ENCODE results near the gene DENND2A.
"Not testable (repeated sequence)": the region's sequence is repeated elsewhere in the genome, so short reads cannot be mapped to it uniquely, and the experiment has no call there.

Gene DENND2A

GRCh38 chr7:140674899-140675701 lies 34.5 kb upstream of the DENND2A start:
- peak; percentile 88 for DNase-seq
- in situ Hi-C loops (cut with HindIII; ENCODE audit: low pct_ligation_motif_present, low pct_unique_long_range_greater_than_20kb, low sequenced_read_pairs), result no loop called here

DNA sequence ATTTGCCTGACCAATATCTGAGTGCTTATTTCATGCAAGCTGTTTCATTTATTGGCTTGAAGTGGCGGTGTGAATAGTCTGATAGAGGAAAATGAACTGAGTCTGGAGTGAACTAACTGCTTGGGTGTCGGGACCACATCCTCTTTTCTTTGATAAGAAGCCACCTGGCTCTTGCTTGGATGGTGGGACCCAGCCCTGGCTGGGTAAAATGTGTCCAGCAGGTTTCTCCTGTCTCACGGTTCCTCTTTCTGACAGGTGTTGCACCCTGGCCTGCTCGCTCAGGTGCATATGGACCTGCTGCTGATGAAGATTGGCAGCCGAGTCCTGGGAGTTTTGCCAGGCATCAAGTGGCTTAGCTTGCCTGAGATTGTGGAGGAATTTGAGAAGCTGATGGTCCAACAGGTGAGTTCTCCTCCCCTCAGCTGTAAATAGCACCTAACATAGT lies 33.8 kb upstream of the DENND2A start:
- in situ Hi-C loops (cut with HindIII; ENCODE audit: low pct_ligation_motif_present, low pct_unique_long_range_greater_than_20kb, low sequenced_read_pairs), result no loop called here

GRCh38 chr7:140673774-140674155 lies 33.2 kb upstream of the DENND2A start:
- in situ Hi-C loops (cut with HindIII; ENCODE audit: low pct_ligation_motif_present, low pct_unique_long_range_greater_than_20kb, low sequenced_read_pairs), result no loop called here
- no peak for DNase-seq

More for the DNA sequence above, 33.8 kb upstream of the DENND2A start:
- DNase-seq, result no peak

DNA sequence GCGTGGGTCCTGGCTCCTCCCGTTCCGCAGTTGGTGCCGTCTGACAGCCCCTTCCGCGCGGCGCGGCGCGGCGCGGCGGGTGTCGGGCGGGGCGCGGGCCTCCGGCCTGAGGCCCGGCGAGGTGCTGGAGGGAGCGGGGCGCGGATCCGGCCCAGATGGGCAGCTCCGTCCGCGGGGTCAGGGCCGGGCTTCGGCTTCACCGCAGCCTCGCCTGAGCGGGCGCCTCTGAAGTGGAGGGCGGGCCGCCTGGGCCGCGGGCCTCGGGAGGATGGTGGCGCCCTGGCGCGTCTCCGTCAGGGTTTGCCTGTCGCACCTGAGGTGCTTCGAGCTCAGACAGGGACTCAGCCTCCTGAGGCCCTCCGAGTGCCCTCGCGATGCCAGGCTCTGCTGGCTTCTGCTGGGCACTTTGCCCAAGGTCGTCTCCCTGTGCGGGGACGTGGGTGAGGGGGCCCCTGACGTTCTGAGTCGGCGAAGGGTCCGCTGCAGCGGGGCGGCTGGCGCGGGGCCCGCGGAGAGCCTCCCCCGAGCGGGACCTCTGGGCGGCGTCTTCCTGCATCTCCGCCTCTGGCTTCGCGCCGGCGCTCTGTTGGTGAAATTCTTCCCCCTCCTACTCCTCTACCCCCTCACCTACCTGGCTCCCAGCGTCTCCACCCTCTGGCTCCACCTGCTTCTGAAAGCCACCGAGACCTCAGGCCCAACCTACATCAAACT lies 32.6 kb upstream of the DENND2A start:
- in situ Hi-C loops (cut with HindIII; ENCODE audit: low pct_ligation_motif_present, low pct_unique_long_range_greater_than_20kb, low sequenced_read_pairs), result no loop called here
- DNase-seq, result peak; percentile 52

- DNase-seq, result peak; percentile 54
- in situ Hi-C loops (cut with HindIII; ENCODE audit: low pct_ligation_motif_present, low pct_unique_long_range_greater_than_20kb, low sequenced_read_pairs), result no loop called here
These were observed 31.9 kb upstream of the DENND2A start, which contains the start of gene ADCK2 for GRCh38 chr7:140672382-140673062. Gene ADCK2 (plus strand): TSS chr7:140672945. CDS start chr7:140673331, 386 bp downstream.

DNA sequence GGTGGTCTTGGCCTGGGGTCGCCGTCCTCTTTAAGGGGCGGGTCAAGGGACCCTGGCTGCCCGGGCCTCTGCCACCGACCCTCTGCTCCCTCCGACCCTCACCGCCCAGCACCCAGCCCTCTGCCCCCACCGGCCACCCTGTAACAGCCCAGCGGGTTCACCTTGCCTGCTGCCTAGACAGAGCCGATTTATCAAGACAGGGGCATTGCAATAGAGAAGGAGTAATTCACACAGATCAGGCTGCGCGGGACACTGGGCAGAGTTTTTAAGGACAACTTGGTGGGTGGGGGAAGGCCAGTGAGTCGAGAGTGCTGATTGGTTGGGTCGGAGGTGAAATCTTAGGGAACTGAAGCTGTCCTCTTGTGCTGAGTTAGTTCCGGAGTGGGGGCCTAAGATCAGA lies 31.4 kb upstream of the DENND2A start:
- in situ Hi-C loops (cut with HindIII; ENCODE audit: low pct_ligation_motif_present, low pct_unique_long_range_greater_than_20kb, low sequenced_read_pairs), result no loop called here
- DNase-seq, result no peak

DNA sequence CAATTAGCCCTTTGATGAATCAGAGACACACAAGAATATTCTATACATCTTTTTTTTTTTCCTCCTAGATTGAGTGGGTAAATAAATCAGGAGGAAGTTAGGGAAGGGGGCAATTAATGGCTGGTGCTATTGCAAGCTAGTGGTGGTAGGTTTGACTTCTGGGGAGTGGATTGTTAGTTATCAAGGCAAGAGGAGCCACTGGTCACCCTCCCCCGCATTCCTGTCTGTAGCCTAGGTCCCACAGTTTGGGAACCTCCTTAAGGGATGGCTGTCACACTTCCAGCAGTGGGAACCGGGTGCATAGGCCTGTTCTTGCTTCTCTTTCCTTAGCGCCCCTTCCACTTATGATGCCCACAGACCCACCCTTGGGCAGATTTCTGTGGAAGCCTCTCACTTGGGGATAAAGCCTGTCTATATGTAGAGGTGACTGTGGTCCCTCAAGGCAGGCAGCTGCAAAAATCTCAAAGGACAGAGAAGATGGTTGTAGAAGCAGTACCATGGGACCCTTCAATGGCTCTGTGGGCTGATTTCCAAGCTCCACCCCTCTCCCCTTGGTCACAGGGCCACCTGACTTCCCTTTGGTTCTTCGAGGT lies 29.8 kb upstream of the DENND2A start:
- no peak for DNase-seq
- in situ Hi-C loops (cut with HindIII; ENCODE audit: low pct_ligation_motif_present, low pct_unique_long_range_greater_than_20kb, low sequenced_read_pairs), result no loop called here

DNA sequence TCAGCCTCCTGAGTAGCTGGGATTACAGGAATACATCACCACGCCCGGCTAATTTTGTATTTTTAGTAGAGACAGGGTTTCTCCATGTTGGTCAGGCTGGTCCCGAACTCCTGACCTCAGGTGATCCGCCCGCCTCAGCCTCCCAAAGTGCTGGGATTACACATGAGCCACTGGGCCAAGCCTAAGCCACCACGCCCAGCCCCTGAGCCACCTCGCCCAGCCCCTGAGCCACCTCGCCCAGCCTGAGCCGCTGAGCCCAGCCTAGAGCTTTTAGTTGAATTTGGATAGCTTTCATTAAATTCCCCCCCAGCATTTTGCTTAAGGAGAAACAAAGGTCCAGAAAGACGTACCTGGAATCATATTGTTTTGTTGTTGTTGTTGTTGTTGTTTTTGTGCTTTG lies 29.2 kb upstream of the DENND2A start:
- in situ Hi-C loops (cut with HindIII; ENCODE audit: low pct_ligation_motif_present, low pct_unique_long_range_greater_than_20kb, low sequenced_read_pairs); DNase-seq: not testable (repeated sequence)

GRCh38 chr7:140669352-140669751 lies 28.7 kb upstream of the DENND2A start:
- no peak for DNase-seq

DNA sequence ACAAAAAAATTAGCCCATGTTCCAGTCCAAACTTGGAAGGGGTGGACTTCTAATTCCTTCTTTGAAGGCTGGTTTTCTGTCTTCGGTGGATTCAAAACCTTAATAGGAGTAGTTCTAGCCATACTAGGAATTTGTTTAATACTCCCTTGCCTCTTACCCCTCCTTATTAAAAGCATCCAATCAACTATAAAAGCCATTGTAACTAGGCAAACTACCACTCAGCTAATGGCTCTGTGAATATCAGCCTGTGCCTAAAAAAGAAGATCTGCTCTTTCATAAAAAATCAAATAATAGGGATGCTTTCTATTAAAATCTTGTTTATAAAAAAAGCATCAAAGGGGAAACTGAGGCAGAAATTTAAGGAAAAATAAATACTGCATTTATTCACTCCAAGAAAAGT lies 28.0 kb upstream of the DENND2A start:
- no peak for DNase-seq
- in situ Hi-C loops (cut with HindIII; ENCODE audit: low pct_ligation_motif_present, low pct_unique_long_range_greater_than_20kb, low sequenced_read_pairs), result no loop called here

More at GRCh38 chr7:140669352-140669751, 28.7 kb upstream of the DENND2A start:
- in situ Hi-C loops (cut with HindIII; ENCODE audit: low pct_ligation_motif_present, low pct_unique_long_range_greater_than_20kb, low sequenced_read_pairs), result no loop called here

- no peak for DNase-seq
- in situ Hi-C loops (cut with HindIII; ENCODE audit: low pct_ligation_motif_present, low pct_unique_long_range_greater_than_20kb, low sequenced_read_pairs), result no loop called here
These were observed 26.9 kb upstream of the DENND2A start for GRCh38 chr7:140667476-140667875.

GRCh38 chr7:140662938-140663337 lies 22.3 kb upstream of the DENND2A start:
- in situ Hi-C loops (cut with HindIII; ENCODE audit: low pct_ligation_motif_present, low pct_unique_long_range_greater_than_20kb, low sequenced_read_pairs); DNase-seq: not testable (repeated sequence)

GRCh38 chr7:140661124-140661523 lies 20.5 kb upstream of the DENND2A start:
- peak; percentile 48 for DNase-seq
- in situ Hi-C loops (cut with HindIII; ENCODE audit: low pct_ligation_motif_present, low pct_unique_long_range_greater_than_20kb, low sequenced_read_pairs), result no loop called here

DNA sequence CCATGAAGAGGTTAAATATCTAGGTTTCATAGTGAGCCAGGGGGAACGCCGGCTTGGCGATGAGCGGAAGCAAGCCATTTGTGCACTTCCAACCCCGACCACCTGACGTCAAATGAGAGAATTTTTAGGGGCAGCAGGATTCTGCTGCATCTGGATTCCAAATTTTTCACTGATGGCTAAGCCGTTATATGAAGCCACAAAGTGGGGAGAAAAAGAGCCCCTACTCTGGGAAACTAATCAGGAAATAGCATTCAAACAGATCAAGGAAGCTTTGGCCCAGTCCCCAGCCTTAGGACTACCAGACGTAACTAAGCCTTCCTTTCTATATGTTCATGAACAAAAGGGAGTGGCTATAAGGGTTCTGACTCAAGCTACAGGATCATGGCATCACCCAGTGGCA lies 19.2 kb upstream of the DENND2A start:
- DNase-seq, result no peak
- in situ Hi-C loops (cut with HindIII; ENCODE audit: low pct_ligation_motif_present, low pct_unique_long_range_greater_than_20kb, low sequenced_read_pairs), result no loop called here

GRCh38 chr7:140657891-140658290 lies 17.3 kb upstream of the DENND2A start:
- in situ Hi-C loops (cut with HindIII; ENCODE audit: low pct_ligation_motif_present, low pct_unique_long_range_greater_than_20kb, low sequenced_read_pairs), result no loop called here

GRCh38 chr7:140656548-140657515 lies 16.2 kb upstream of the DENND2A start:
- DNase-seq, result peak; percentile 74
- in situ Hi-C loops (cut with HindIII; ENCODE audit: low pct_ligation_motif_present, low pct_unique_long_range_greater_than_20kb, low sequenced_read_pairs), result no loop called here

More at GRCh38 chr7:140657891-140658290, 17.3 kb upstream of the DENND2A start:
- DNase-seq, result no peak

- in situ Hi-C loops (cut with HindIII; ENCODE audit: low pct_ligation_motif_present, low pct_unique_long_range_greater_than_20kb, low sequenced_read_pairs), result no loop called here
- DNase-seq, result no peak
These were observed 15.1 kb upstream of the DENND2A start for GRCh38 chr7:140655511-140656408.
